CD4-positive, alpha-beta T cell treated with Interferon alpha-2 for 1 hour (primary cell): ENCODE measurements around the gene NHSL1.
A peak's percentile ranks its signal among the peaks of the same experiment; 100 is the strongest.

Experiments
- DNase-seq, 2 donors: peaks; one replicate each; pipeline ENCODE4 v3.0.0-alpha.2; 2020 to 2022

The NHSL1 gene

GRCh38 chr6:138521790-138522189 lies 22.5 kb upstream of the NHSL1 start:
- DNase-seq, result no peak

GRCh38 chr6:138520463-138520862 lies 21.2 kb upstream of the NHSL1 start:
- DNase-seq, result peak in 1 of 2 donors; percentile 17

GRCh38 chr6:138518054-138518453 lies 18.8 kb upstream of the NHSL1 start:
- no peak for DNase-seq

GRCh38 chr6:138517635-138518034 lies 18.3 kb upstream of the NHSL1 start:
- peak; percentile 63 to 66 for DNase-seq

- DNase-seq, result no peak
Observed at GRCh38 chr6:138515657-138516248, 16.5 kb upstream of the NHSL1 start.

GRCh38 chr6:138514860-138515540 lies 15.7 kb upstream of the NHSL1 start:
- DNase-seq, result peak; percentile 9 to 55

GRCh38 chr6:138512609-138513008 lies 13.3 kb upstream of the NHSL1 start:
- no peak for DNase-seq

- no peak for DNase-seq
Observed at GRCh38 chr6:138510093-138510492, 10.8 kb upstream of the NHSL1 start.

GRCh38 chr6:138509371-138509770 lies 10.1 kb upstream of the NHSL1 start:
- DNase-seq, result peak; percentile 49 to 70

GRCh38 chr6:138508676-138508988 lies 9.3 kb upstream of the NHSL1 start:
- no peak for DNase-seq

- DNase-seq, result no peak
Observed at GRCh38 chr6:138507977-138508675, 8.8 kb upstream of the NHSL1 start.

GRCh38 chr6:138504764-138505689 lies 5.7 kb upstream of the NHSL1 start:
- no peak for DNase-seq

GRCh38 chr6:138503881-138504680 lies 4.8 kb upstream of the NHSL1 start:
- no peak for DNase-seq

- no peak for DNase-seq
Observed at GRCh38 chr6:138502546-138502945, 3.3 kb upstream of the NHSL1 start.

- DNase-seq, result no peak
Observed at GRCh38 chr6:138500867-138501446, 1.7 kb upstream of the NHSL1 start.

- DNase-seq, result no peak
Observed at GRCh38 chr6:138500045-138500665, 861 bp upstream of the NHSL1 start.

GRCh38 chr6:138498629-138499302 lies 528 bp downstream of the NHSL1 start:
- DNase-seq, result no peak

GRCh38 chr6:138497286-138497685 lies 2.0 kb downstream of the NHSL1 start:
- DNase-seq, result no peak

GRCh38 chr6:138494312-138494711 lies 5.0 kb downstream of the NHSL1 start:
- no peak for DNase-seq

GRCh38 chr6:138493413-138493812 lies 5.9 kb downstream of the NHSL1 start:
- no peak for DNase-seq

GRCh38 chr6:138492871-138493270 lies 6.4 kb downstream of the NHSL1 start:
- no peak for DNase-seq
